ENCODE results near the gene WDR6. TPM values are rescaled to one million over a fixed set of nuclear protein-coding genes. Genes with fewer than 3 reads are reported as not detected.

The WDR6 gene
- total RNA-seq, 1 experiment from 2014 or later = 88.5 TPM

DNA sequence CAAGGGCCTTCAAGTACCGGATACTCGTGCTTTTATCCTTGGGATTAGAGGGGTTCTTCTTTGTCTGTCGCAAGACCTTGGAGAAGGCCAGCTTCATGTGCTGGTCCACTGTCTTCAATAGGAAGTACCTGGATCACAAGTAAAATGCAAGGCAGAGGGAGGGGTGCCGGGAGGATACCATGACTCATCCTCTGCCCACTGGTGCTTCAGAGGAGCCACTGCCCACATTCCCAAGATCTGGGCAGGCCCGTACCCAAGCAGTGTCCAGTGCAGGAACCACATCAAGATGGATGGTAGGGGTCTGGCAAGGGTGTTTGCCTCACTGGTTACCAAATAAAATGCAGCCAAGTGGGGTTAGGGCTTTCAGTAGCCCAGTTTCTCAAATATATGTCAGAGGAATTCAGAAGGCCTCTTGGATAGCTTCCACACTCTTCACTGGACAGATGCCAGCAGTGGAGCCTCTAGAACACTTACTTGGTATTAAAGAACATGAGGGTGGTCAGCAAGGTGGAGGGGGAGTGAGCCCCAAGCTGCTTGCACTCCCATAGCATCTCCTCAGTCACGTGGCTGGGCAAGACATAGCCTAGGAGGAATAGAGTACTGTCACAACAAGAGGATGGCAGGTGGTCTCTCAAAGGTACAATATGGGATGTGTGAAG, 25.6 kb downstream of the WDR6 start:
- ChIA-PET CTCF (no interaction called here), POLR2A (ENCODE audit: low non-redundant PET) (no interaction called here)
- intact Hi-C loops (cut with micrococcal nuclease; ENCODE audit: unreplicated experiment) = no loop called here
- TF ChIP-seq EZH2 (IDR thresholded peaks at IDR 0.05; ENCODE audit: borderline replicate concordance, low read depth, low read length, poor library complexity, severe bottlenecking) = no peak
- TF ChIP-seq, protein P1, sequence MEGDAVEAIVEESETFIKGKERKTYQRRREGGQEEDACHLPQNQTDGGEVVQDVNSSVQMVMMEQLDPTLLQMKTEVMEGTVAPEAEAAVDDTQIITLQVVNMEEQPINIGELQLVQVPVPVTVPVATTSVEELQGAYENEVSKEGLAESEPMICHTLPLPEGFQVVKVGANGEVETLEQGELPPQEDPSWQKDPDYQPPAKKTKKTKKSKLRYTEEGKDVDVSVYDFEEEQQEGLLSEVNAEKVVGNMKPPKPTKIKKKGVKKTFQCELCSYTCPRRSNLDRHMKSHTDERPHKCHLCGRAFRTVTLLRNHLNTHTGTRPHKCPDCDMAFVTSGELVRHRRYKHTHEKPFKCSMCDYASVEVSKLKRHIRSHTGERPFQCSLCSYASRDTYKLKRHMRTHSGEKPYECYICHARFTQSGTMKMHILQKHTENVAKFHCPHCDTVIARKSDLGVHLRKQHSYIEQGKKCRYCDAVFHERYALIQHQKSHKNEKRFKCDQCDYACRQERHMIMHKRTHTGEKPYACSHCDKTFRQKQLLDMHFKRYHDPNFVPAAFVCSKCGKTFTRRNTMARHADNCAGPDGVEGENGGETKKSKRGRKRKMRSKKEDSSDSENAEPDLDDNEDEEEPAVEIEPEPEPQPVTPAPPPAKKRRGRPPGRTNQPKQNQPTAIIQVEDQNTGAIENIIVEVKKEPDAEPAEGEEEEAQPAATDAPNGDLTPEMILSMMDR (conservative IDR thresholded peaks at IDR 0.05; ENCODE audit: low read depth, low read length) = no peak
- Histone ChIP-seq H3K27me3 (replicated peaks; ENCODE audit: insufficient read depth, low read depth, low read length, poor library complexity) (no peaks in the 10 kb centered on the region), H3K36me3 (ENCODE audit: insufficient read depth, low read length, poor library complexity, severe bottlenecking) (peaks cover 20% of the 10 kb centered on the region), H3K4me1 (ENCODE audit: insufficient read depth, low read length, poor library complexity, severe bottlenecking) (peaks cover 2% of the 10 kb centered on the region), H3K27ac (ENCODE audit: low read depth, low read length, poor library complexity, severe bottlenecking) (no peak overlapping the region), H3K4me3 (ENCODE audit: low read depth, low read length, poor library complexity, severe bottlenecking) (no peak overlapping the region), H3K9me3 (ENCODE audit: low read depth, low read length, poor library complexity, severe bottlenecking) (no peaks in the 10 kb centered on the region)
- no TSS peak for BruUV-seq (replicated peaks)
- no peak for DNase-seq (ENCODE audit: low spot score)

- POLR2A ChIA-PET (ENCODE audit: low non-redundant PET) = no interaction called here
- H3K36me3 ChIP-seq (ENCODE audit: insufficient read depth, low read length, poor library complexity, severe bottlenecking) = peaks cover 20% of the 10 kb centered on the region
- no peak overlapping the region for H3K27ac ChIP-seq (ENCODE audit: low read depth, low read length, poor library complexity, severe bottlenecking)
Measured at GRCh38 chr3:49034650-49035049, 27.5 kb downstream of the WDR6 start.

DNA sequence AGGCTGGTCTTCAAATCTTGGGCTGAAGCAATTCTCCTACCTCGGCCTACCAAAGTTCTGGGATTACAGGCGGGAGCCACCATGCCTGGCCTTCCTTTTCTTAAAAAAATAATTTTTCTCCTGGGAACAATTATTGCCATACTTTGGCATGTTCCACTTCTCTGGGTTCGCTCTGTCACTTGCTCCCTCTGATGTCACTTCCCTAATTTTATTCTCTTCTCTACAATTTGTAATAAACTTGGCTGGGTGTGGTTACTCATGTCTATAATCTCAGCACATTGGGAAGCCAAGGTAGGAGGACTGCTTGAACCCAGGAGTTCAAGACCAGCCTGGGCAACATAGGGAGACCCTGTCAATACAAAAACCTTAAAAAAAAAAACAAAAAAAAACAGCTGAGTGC, 28.1 kb downstream of the WDR6 start:
- no peaks in the 10 kb centered on the region for H3K9me3 ChIP-seq (ENCODE audit: low read depth, low read length, poor library complexity, severe bottlenecking)
- H3K27me3 ChIP-seq (replicated peaks; ENCODE audit: insufficient read depth, low read depth, low read length, poor library complexity) = no peaks in the 10 kb centered on the region
- intact Hi-C loops (cut with micrococcal nuclease; ENCODE audit: unreplicated experiment) = no loop called here
- POLR2A ChIA-PET (ENCODE audit: low non-redundant PET) = no interaction called here
- peaks cover 14% of the 10 kb centered on the region for H3K36me3 ChIP-seq (ENCODE audit: insufficient read depth, low read length, poor library complexity, severe bottlenecking)
- no peak overlapping the region for H3K4me3 ChIP-seq (ENCODE audit: low read depth, low read length, poor library complexity, severe bottlenecking)
- CTCF ChIA-PET = no interaction called here
- BruUV-seq (replicated peaks) = no TSS peak
- no peak for DNase-seq (ENCODE audit: low spot score)
- H3K27ac ChIP-seq (ENCODE audit: low read depth, low read length, poor library complexity, severe bottlenecking) = no peak overlapping the region
- no peak for TF ChIP-seq EZH2 (IDR thresholded peaks at IDR 0.05; ENCODE audit: borderline replicate concordance, low read depth, low read length, poor library complexity, severe bottlenecking)
- TF ChIP-seq, protein P1 (conservative IDR thresholded peaks at IDR 0.05; ENCODE audit: low read depth, low read length) = no peak
- no peaks in the 10 kb centered on the region for H3K4me1 ChIP-seq (ENCODE audit: insufficient read depth, low read length, poor library complexity, severe bottlenecking)

More at GRCh38 chr3:49034650-49035049, 27.5 kb downstream of the WDR6 start:
- Histone ChIP-seq H3K4me1 (ENCODE audit: insufficient read depth, low read length, poor library complexity, severe bottlenecking) (no peaks in the 10 kb centered on the region), H3K27me3 (replicated peaks; ENCODE audit: insufficient read depth, low read depth, low read length, poor library complexity) (no peaks in the 10 kb centered on the region), H3K9me3 (ENCODE audit: low read depth, low read length, poor library complexity, severe bottlenecking) (no peaks in the 10 kb centered on the region), H3K4me3 (ENCODE audit: low read depth, low read length, poor library complexity, severe bottlenecking) (no peak overlapping the region)
- TF ChIP-seq, protein P1 (conservative IDR thresholded peaks at IDR 0.05; ENCODE audit: low read depth, low read length) = no peak
- no peak for TF ChIP-seq EZH2 (IDR thresholded peaks at IDR 0.05; ENCODE audit: borderline replicate concordance, low read depth, low read length, poor library complexity, severe bottlenecking)
- intact Hi-C loops (cut with micrococcal nuclease; ENCODE audit: unreplicated experiment) = no loop called here
- BruUV-seq (replicated peaks) = no TSS peak
- DNase-seq (ENCODE audit: low spot score) = no peak
- CTCF ChIA-PET = no interaction called here

Data from A673 (cell line).